ENCODE data around the gene CEACAM6.

- TF ChIP-seq POLR2AphosphoS5 (IDR thresholded peaks at IDR 0.05), result no peak
- no peak for TF ChIP-seq CTCF (IDR thresholded peaks at IDR 0.05 in 8 of 11, conservative IDR thresholded peaks at IDR 0.05 in 3 of 11)
Measured at GRCh38 chr19:41735071-41735600, 20.2 kb upstream of the CEACAM6 start.

Data from spleen (tissue), 7 donors.